ENCODE data around the gene GPC3. TPM values are rescaled to one million over a fixed set of nuclear protein-coding genes. Genes with fewer than 3 reads are reported as not detected.

GPC3 gene
- total RNA-seq, 2 experiments from 2014 or later: 0.58 to 0.63 TPM

DNA sequence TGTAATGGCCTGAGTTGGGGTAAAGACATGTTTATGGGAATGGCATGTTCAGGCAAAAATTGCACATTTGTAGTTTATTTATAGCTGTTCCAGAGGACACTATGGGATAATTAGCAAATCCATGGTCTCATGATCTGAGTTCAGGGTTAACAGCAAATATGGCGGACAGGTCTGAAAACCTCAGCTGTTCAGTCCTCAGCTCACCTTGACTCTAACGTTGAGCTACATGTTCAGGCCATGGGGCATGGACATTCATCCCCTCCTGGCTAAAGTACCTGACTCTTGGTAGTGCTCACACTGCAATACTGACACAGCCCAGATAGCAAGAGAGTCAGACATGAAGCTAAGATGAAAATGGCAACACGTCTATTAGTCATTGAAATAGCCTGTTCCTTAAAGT is 408.5 kb downstream of the GPC3 start:
- DNase-seq (no peak), ATAC-seq (no peak)
- Mint-ChIP-seq H3K9me3 (peaks cover 4% of the 10 kb centered on the region), H3K4me3 (no peak overlapping the region), H3K4me1 (ENCODE audit: low read depth) (no peaks in the 10 kb centered on the region), H3K27ac (no peak overlapping the region), H3K27me3 (no peaks in the 10 kb centered on the region), H3K36me3 (ENCODE audit: low read depth) (no peaks in the 10 kb centered on the region)
- TF ChIP-seq, protein P1, sequence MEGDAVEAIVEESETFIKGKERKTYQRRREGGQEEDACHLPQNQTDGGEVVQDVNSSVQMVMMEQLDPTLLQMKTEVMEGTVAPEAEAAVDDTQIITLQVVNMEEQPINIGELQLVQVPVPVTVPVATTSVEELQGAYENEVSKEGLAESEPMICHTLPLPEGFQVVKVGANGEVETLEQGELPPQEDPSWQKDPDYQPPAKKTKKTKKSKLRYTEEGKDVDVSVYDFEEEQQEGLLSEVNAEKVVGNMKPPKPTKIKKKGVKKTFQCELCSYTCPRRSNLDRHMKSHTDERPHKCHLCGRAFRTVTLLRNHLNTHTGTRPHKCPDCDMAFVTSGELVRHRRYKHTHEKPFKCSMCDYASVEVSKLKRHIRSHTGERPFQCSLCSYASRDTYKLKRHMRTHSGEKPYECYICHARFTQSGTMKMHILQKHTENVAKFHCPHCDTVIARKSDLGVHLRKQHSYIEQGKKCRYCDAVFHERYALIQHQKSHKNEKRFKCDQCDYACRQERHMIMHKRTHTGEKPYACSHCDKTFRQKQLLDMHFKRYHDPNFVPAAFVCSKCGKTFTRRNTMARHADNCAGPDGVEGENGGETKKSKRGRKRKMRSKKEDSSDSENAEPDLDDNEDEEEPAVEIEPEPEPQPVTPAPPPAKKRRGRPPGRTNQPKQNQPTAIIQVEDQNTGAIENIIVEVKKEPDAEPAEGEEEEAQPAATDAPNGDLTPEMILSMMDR (IDR thresholded peaks at IDR 0.05): no peak
- ChIA-PET POLR2A (no interaction called here), CTCF (no interaction called here)
- intact Hi-C loops (cut with micrococcal nuclease): no loop called here

DNA sequence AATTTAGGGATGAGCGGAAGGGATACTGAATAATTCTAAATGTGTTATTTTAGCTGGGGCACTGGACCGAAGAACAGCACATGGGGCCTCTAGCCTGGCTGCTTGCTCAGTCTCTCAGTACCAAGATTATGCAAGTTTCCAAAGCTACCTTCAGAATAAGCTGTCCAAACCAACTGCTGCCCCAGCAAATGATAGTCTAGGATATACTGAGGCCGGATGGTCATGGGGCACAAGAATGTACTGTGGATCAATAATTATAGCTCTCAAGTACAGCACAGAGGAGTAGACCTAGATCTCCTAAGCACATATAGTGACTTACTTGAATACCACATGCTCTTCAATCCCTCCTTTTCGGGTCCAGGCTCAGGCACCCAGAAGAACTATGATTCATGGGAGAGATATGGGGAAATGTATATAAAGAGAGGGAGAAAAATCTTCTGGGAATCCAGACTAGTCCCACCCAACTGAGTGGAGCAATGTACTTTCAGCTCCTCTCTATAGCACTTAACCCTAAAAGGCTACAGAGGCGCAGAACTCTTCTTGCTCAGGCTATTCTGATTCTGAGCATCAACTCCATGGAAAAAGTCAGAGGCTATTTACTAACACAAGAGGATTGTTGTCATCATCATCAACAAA is 409.8 kb downstream of the GPC3 start:
- Mint-ChIP-seq H3K9me3 (peaks cover 4% of the 10 kb centered on the region), H3K27ac (no peak overlapping the region), H3K36me3 (ENCODE audit: low read depth) (no peaks in the 10 kb centered on the region), H3K4me3 (no peak overlapping the region), H3K4me1 (ENCODE audit: low read depth) (no peaks in the 10 kb centered on the region), H3K27me3 (no peaks in the 10 kb centered on the region)
- ChIA-PET POLR2A (no interaction called here), CTCF (no interaction called here)
- intact Hi-C loops (cut with micrococcal nuclease): no loop called here
- TF ChIP-seq, protein P1 (IDR thresholded peaks at IDR 0.05): no peak
- DNase-seq: no peak
- ATAC-seq: no peak

DNA sequence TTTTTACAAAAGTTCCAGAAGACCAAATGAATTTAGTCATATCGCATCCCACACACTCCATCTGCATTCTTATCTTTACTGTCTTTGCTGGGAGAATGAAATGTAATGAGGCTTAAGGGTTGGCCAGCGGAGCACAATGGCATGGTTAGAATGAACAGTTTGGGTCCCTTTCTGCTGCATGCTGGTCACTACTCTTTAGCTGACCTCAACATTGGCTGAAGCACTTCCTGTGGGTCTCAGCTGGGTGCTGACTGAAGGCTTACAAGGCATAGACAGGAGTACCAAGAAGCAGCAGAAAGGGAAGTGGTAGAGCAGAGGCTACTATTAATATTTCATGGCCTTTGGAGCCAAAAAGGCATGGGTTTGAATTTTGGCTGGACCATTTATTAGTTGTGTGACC is 410.7 kb downstream of the GPC3 start:
- ChIA-PET CTCF (no interaction called here), POLR2A (no interaction called here)
- no peak for ATAC-seq
- Mint-ChIP-seq H3K4me3 (no peak overlapping the region), H3K27ac (no peak overlapping the region), H3K4me1 (ENCODE audit: low read depth) (no peaks in the 10 kb centered on the region), H3K9me3 (peaks cover 4% of the 10 kb centered on the region), H3K36me3 (ENCODE audit: low read depth) (no peaks in the 10 kb centered on the region), H3K27me3 (no peaks in the 10 kb centered on the region)
- DNase-seq: no peak
- TF ChIP-seq, protein P1 (IDR thresholded peaks at IDR 0.05): no peak
- intact Hi-C loops (cut with micrococcal nuclease): no loop called here

DNA sequence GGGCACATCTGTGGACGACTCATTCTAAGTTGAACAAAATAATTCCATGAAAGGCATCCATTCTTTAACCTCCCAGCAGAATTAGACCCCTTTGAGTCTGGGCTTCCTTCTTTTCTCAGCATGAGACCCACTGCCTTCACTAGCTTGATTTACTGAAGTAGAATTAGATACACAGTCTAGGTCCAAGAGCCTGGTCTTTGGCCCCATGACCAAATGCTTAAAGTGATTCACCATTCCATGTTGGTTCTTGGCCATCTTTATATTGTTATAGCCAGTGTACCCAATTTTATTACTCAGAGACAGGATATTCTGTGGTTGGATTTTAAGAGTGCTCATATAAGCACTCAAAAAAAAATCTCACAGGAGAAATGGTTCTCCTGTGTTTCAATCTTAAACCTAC is 414.8 kb downstream of the GPC3 start:
- no peak for DNase-seq
- Mint-ChIP-seq H3K9me3 (peaks cover 4% of the 10 kb centered on the region), H3K4me3 (no peak overlapping the region), H3K27me3 (no peaks in the 10 kb centered on the region), H3K36me3 (ENCODE audit: low read depth) (no peaks in the 10 kb centered on the region), H3K27ac (no peak overlapping the region), H3K4me1 (ENCODE audit: low read depth) (no peaks in the 10 kb centered on the region)
- no peak for ATAC-seq
- ChIA-PET POLR2A (no interaction called here), CTCF (no interaction called here)
- intact Hi-C loops (cut with micrococcal nuclease): no loop called here
- TF ChIP-seq, protein P1 (IDR thresholded peaks at IDR 0.05): no peak

DNA sequence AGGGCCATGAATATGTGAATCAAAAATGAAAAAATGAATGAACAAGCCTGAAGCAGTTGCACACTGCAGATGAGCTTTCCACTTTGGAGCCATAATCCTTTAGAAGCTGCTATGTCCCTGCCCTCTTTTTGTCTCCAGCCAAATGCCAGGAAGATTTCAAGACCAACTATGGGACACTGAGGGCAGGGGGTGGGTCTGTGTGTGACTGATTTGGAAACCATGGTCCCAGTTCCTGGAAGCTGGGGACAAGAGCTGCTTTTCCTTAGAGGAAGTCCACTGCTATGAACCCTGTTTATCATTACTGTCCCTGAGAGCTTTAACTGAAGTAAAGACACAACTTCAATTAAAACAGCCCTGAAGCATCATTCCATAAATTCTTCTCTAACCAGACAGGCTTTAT is 416.2 kb downstream of the GPC3 start:
- ATAC-seq (no peak), DNase-seq (no peak)
- H3K27ac Mint-ChIP-seq: no peak overlapping the region
- no peak overlapping the region for H3K4me3 Mint-ChIP-seq
- intact Hi-C loops (cut with micrococcal nuclease): no loop called here
- no peaks in the 10 kb centered on the region for H3K4me1 Mint-ChIP-seq (ENCODE audit: low read depth)
- TF ChIP-seq, protein P1 (IDR thresholded peaks at IDR 0.05): no peak
- H3K27me3 Mint-ChIP-seq: no peaks in the 10 kb centered on the region
- ChIA-PET CTCF (no interaction called here), POLR2A (no interaction called here)
- H3K9me3 Mint-ChIP-seq: peaks cover 4% of the 10 kb centered on the region
- no peaks in the 10 kb centered on the region for H3K36me3 Mint-ChIP-seq (ENCODE audit: low read depth)

Measured in activated CD8-positive, alpha-beta T cell treated with anti-CD3 and anti-CD28 coated beads for 36 hours (primary cell).